SH-SY5Y (cell line): ENCODE data around the gene RFC1.

Experiments used
- GATA2 ChIP-seq: IDR thresholded peaks from 2 replicates; pipeline ENCODE4 v1.6.1; 2011; ENCODE audit warnings: mild to moderate bottlenecking, low read depth, low read length
- GATA3 ChIP-seq: IDR thresholded peaks from 2 replicates; pipeline ENCODE4 v1.6.1; 2011; ENCODE audit warnings: low read depth, mild to moderate bottlenecking, low read length, moderate library complexity

- TF ChIP-seq GATA2 (no peak), GATA3 (no peak)
These were observed 41.1 kb downstream of the RFC1 start for GRCh38 chr4:39324897-39325613.
